DND-41 (cell line): ENCODE data around the gene FUOM.

Experiments used
- EZH2 ChIP-seq: IDR thresholded peaks from 3 replicates; pipeline ENCODE4 v1.6.1; 2012; ENCODE audit warnings: borderline replicate concordance, low read depth, mild to moderate bottlenecking, moderate library complexity, low read length, inconsistent platforms; ENCODE audit not compliant: severe bottlenecking
- TF ChIP-seq, protein P1 (sequence below): IDR thresholded peaks from 2 replicates; pipeline ENCODE4 v1.5.1; 2012; ENCODE audit warnings: borderline replicate concordance, low read length, moderate library complexity, mild to moderate bottlenecking; ENCODE audit not compliant: poor library complexity, severe bottlenecking; ENCODE audit errors: extremely low read depth

DNA sequence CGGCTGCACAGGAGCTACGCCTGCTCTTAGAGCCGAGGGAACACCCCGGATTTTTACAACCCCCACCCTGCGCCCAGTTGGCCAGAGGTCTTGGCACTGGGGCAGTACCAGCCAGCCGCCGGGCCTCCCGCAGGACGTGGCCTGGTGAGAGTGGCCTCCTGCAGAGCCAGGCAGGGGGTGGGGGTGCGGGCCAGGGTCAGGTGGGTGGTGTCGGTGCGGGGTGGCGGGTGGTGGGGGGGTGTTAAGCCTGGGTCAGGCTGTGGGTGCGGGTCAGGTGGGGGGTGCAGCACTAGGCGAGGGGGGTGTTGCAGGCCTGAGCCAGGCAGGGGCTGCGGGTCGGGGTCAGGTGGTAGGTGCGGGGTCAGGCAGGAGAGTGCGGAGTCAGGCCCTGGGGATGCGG is 14.7 kb upstream of the FUOM start:
- TF ChIP-seq, protein P1, sequence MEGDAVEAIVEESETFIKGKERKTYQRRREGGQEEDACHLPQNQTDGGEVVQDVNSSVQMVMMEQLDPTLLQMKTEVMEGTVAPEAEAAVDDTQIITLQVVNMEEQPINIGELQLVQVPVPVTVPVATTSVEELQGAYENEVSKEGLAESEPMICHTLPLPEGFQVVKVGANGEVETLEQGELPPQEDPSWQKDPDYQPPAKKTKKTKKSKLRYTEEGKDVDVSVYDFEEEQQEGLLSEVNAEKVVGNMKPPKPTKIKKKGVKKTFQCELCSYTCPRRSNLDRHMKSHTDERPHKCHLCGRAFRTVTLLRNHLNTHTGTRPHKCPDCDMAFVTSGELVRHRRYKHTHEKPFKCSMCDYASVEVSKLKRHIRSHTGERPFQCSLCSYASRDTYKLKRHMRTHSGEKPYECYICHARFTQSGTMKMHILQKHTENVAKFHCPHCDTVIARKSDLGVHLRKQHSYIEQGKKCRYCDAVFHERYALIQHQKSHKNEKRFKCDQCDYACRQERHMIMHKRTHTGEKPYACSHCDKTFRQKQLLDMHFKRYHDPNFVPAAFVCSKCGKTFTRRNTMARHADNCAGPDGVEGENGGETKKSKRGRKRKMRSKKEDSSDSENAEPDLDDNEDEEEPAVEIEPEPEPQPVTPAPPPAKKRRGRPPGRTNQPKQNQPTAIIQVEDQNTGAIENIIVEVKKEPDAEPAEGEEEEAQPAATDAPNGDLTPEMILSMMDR, result no peak
- TF ChIP-seq EZH2, result no peak
